HepG2 (cell line): ENCODE data around the gene PDE3A. TPM values are rescaled to one million over a fixed set of nuclear protein-coding genes. Genes with fewer than 3 reads are reported as not detected.

ENCODE experiments used
- ATAC-seq: fragments of 200-7000 bp; cut with Tn5 transposase; 3 replicates; pipeline ENCODE4 v1.9.1; 2020; ENCODE audit warnings: mild to moderate bottlenecking, moderate library complexity
- BruUV-seq: library from RNA; stranded (reverse); fragments of 400-500 nt; replicated peaks from 2 replicates; lab custom pipeline; 2021; lab: Mats Ljungman, UMichigan
- CTCF ChIA-PET: fragments of 300-600 bp; formaldehyde crosslinking; extraction: SDS; loops from one replicate; lab custom pipeline; 2021; ENCODE audit warnings: low total read pairs, inconsistent platforms, low intra/inter-chr PET ratio; lab: Yijun Ruan, JAX
- POLR2A ChIA-PET: fragments of 350-600 bp; sonication (Branson Sonifier 250); formaldehyde crosslinking; loops from one replicate; lab custom pipeline; 2020; ENCODE audit warnings: antibody characterized with exemption, inconsistent platforms; lab: Yijun Ruan, JAX
- DNase-seq: peaks from one replicate; pipeline ENCODE4 v3.0.0-alpha.2; 2015; ENCODE audit warnings: low spot score
- FAIRE-seq: peaks from 3 replicates; lab custom pipeline; 2011; peaks lifted over from hg19 to GRCh38; lab: Jason Lieb, UNC
- H2AFZ ChIP-seq: one replicate; pipeline ENCODE4 v1.6.1; 2011; ENCODE audit warnings: low read length, inconsistent platforms
- H3K27ac ChIP-seq: fragments of 300-600 bp; 3 replicates; pipeline ENCODE4 v1.8.0; 2011; ENCODE audit warnings: mixed run types, mild to moderate bottlenecking, mixed read lengths, low read length, inconsistent platforms; ENCODE audit not compliant: insufficient read depth; ENCODE audit errors: extremely low read length
- H3K27me3 ChIP-seq, 2 experiments: fragments of 200-600 bp in 1 of 2; 2 replicates in 1 of 2; 3 replicates in 1 of 2; pipeline versions ENCODE4 v1.6.0 to v1.8.0; 2011; ENCODE audit warnings: low read length in 2 of 2, mild to moderate bottlenecking in 2 of 2, moderate library complexity in 2 of 2, inconsistent platforms in 1 of 2; ENCODE audit not compliant: insufficient read depth in 2 of 2, control insufficient read depth in 1 of 2
- H3K36me3 ChIP-seq, 2 experiments: fragments of 200-600 bp in 1 of 2; replicated peaks in 1 of 2; 2 replicates in 1 of 2; 3 replicates in 1 of 2; pipeline versions ENCODE4 v1.5.1 to v1.8.0; 2011; ENCODE audit warnings: low read length in 2 of 2, inconsistent platforms in 1 of 2; ENCODE audit not compliant: insufficient read depth in 2 of 2, control insufficient read depth in 1 of 2
- H3K4me1 ChIP-seq: 2 replicates; pipeline ENCODE4 v1.5.1; 2012; ENCODE audit warnings: low read length, inconsistent platforms; ENCODE audit not compliant: insufficient read depth
- H3K4me2 ChIP-seq: 2 replicates; pipeline ENCODE4 v1.6.0; 2011; ENCODE audit warnings: low read depth, low read length, inconsistent platforms
- H3K4me3 ChIP-seq, 3 experiments: fragments of 200-600 bp in 1 of 3; sonication (generic), shearing (Covaris generic) in 1 of 3; replicated peaks in 1 of 3; 2 replicates each; pipeline ENCODE4 v1.5.1; 2011 to 2016; ENCODE audit warnings: low read length in 3 of 3, inconsistent platforms in 2 of 3, low read depth in 2 of 3, mild to moderate bottlenecking in 2 of 3, control low read depth in 1 of 3, mixed read lengths in 1 of 3; ENCODE audit not compliant: insufficient read depth in 1 of 3
- H3K79me2 ChIP-seq: one replicate; pipeline ENCODE4 v1.6.1; 2011; ENCODE audit warnings: low read length, inconsistent platforms; ENCODE audit not compliant: insufficient read depth
- H3K9ac ChIP-seq: 2 replicates; pipeline ENCODE4 v1.6.0; 2011; ENCODE audit warnings: mild to moderate bottlenecking, low read depth, low read length, inconsistent platforms; ENCODE audit not compliant: insufficient read depth
- H3K9me3 ChIP-seq: 2 replicates; pipeline ENCODE4 v1.5.1; 2012; ENCODE audit warnings: mild to moderate bottlenecking, low read length
- H4K20me1 ChIP-seq: 2 replicates; pipeline ENCODE4 v1.6.0; 2011; ENCODE audit warnings: inconsistent platforms, mild to moderate bottlenecking, low read length, moderate library complexity; ENCODE audit not compliant: insufficient read depth
- CHD2 ChIP-seq: IDR thresholded peaks from 2 replicates; pipeline ENCODE4 v1.6.1; 2011; ENCODE audit warnings: low read depth, low read length, improper control_type of control experiment
- ETV6 ChIP-seq: sonication (generic); formaldehyde crosslinking; conservative IDR thresholded peaks from 2 replicates; pipeline ENCODE4 v1.4.0; 2020; ENCODE audit warnings: missing genetic modification reagents
- MXD4 ChIP-seq: IDR thresholded peaks from 2 replicates; pipeline ENCODE4 v1.6.1; 2016; ENCODE audit warnings: mild to moderate bottlenecking, missing biosample characterization, missing genetic modification reagents
- NFRKB ChIP-seq: fragments of 450-650 bp; IDR thresholded peaks from 2 replicates; pipeline ENCODE4 v1.6.1; 2017
- PHF20 ChIP-seq: sonication (generic); formaldehyde crosslinking; IDR thresholded peaks from 2 replicates; pipeline ENCODE4 v1.5.0; 2020; ENCODE audit warnings: mild to moderate bottlenecking, missing genetic modification reagents
- REL ChIP-seq: sonication (generic); formaldehyde crosslinking; conservative IDR thresholded peaks from 2 replicates; pipeline ENCODE4 v1.8.0; 2022; ENCODE audit warnings: mild to moderate bottlenecking, missing genetic modification reagents, moderate library complexity
- TSC22D2 ChIP-seq: sonication (generic); formaldehyde crosslinking; IDR thresholded peaks from 2 replicates; pipeline ENCODE4 v1.5.1; 2020; ENCODE audit warnings: missing genetic modification reagents, mild to moderate bottlenecking, borderline replicate concordance
- ZBTB42 ChIP-seq: sonication (generic); formaldehyde crosslinking; IDR thresholded peaks from 2 replicates; pipeline ENCODE4 v1.5.0; 2020; ENCODE audit warnings: mild to moderate bottlenecking, missing genetic modification reagents
- ZFP36L2 ChIP-seq: sonication (generic); formaldehyde crosslinking; IDR thresholded peaks from 2 replicates; pipeline ENCODE4 v1.4.0; 2020; ENCODE audit warnings: missing genetic modification reagents
- ZKSCAN5 ChIP-seq: sonication (generic); formaldehyde crosslinking; IDR thresholded peaks from 2 replicates; pipeline ENCODE4 v1.5.1; 2020; ENCODE audit warnings: mild to moderate bottlenecking, missing genetic modification reagents
- ZNF101 ChIP-seq: sonication (generic); formaldehyde crosslinking; IDR thresholded peaks from 2 replicates; pipeline ENCODE4 v1.4.0; 2020; ENCODE audit warnings: mild to moderate bottlenecking, low read depth, missing genetic modification reagents, borderline replicate concordance
- ZNF224 ChIP-seq: sonication (generic); formaldehyde crosslinking; IDR thresholded peaks from 2 replicates; pipeline ENCODE4 v1.5.0; 2020; ENCODE audit warnings: mild to moderate bottlenecking, missing genetic modification reagents
- ZNF557 ChIP-seq: sonication (generic); formaldehyde crosslinking; IDR thresholded peaks from 2 replicates; pipeline ENCODE4 v1.4.0; 2020; ENCODE audit warnings: missing genetic modification reagents
- ZNF616 ChIP-seq: sonication (generic); formaldehyde crosslinking; IDR thresholded peaks from 2 replicates; pipeline ENCODE4 v1.5.0; 2020; ENCODE audit warnings: low read depth, mild to moderate bottlenecking, missing genetic modification reagents
- ZNF703 ChIP-seq: sonication (generic); formaldehyde crosslinking; IDR thresholded peaks from 2 replicates; pipeline ENCODE4 v1.5.1; 2020; ENCODE audit warnings: missing genetic modification reagents, mild to moderate bottlenecking, moderate library complexity, borderline replicate concordance
- ZSCAN29 ChIP-seq: sonication (generic); formaldehyde crosslinking; conservative IDR thresholded peaks from 2 replicates; pipeline ENCODE4 v1.4.0; 2020; ENCODE audit warnings: mild to moderate bottlenecking, missing genetic modification reagents
- in situ Hi-C: cut with HindIII; loops from 2 replicates; pipeline ENCODE4 v1.10.0; 2017; ENCODE audit warnings: low pct_unique_long_range_greater_than_20kb; ENCODE audit not compliant: extremely low pct_ligation_motif_present
- intact Hi-C: fragments of 100-400 bp; cut with micrococcal nuclease; formaldehyde crosslinking; loops from one replicate; pipeline ENCODE4 v1.10.0; 2022; ENCODE audit not compliant: unreplicated experiment
- polyA plus RNA-seq, 8 experiments: library from polyadenylated mRNA; depleted of rRNA in 3 of 8; stranded (reverse) in 7 of 8; unstranded in 1 of 8; fragments of >200 nt; fragmentation: Illumina TruSeq in 4 of 8; extraction: Trizol in 4 of 8; gene quantifications; 2 replicates each; pipeline versions ENCODE4 v1.2.1 to v1.2.3, GENCODE V29; 2011 to 2016; ENCODE audit warnings: low read depth in 4 of 8, missing spikeins in 1 of 8, mixed read lengths in 1 of 8; ENCODE audit not compliant: insufficient read depth in 1 of 8
- total RNA-seq, 5 experiments: library from RNA; depleted of rRNA; stranded (reverse); fragments of >200 nt; fragmentation: Illumina TruSeq; extraction: Trizol; gene quantifications; 2 replicates each; pipeline ENCODE4 v1.2.3, GENCODE V29; 2016; ENCODE audit warnings: low read depth in 1 of 5
- TF ChIP-seq, protein P1 (sequence below): sonication (generic); formaldehyde crosslinking; IDR thresholded peaks from 2 replicates; pipeline ENCODE4 v1.5.0; 2020; ENCODE audit warnings: mild to moderate bottlenecking, missing genetic modification reagents, moderate library complexity
- TF ChIP-seq, protein P2 (sequence below): sonication (generic); formaldehyde crosslinking; IDR thresholded peaks from 2 replicates; pipeline ENCODE4 v1.4.0; 2020; ENCODE audit warnings: mild to moderate bottlenecking, low read depth, missing genetic modification reagents
- TF ChIP-seq, protein P3 (sequence below): sonication (generic); IDR thresholded peaks from 2 replicates; pipeline ENCODE4 v1.6.1; 2016; ENCODE audit warnings: low read depth, borderline replicate concordance
- TF ChIP-seq, protein P4 (sequence below): sonication (generic); formaldehyde crosslinking; conservative IDR thresholded peaks from 2 replicates; pipeline ENCODE4 v1.8.0; 2022; ENCODE audit warnings: low read depth, missing genetic modification reagents

PDE3A gene
- total and polyA plus RNA-seq, 2 of the 13 experiments (the other 11 are each of a cell fraction or from before 2014, with no cell fraction given) = 0.77 to 1.5 TPM

DNA sequence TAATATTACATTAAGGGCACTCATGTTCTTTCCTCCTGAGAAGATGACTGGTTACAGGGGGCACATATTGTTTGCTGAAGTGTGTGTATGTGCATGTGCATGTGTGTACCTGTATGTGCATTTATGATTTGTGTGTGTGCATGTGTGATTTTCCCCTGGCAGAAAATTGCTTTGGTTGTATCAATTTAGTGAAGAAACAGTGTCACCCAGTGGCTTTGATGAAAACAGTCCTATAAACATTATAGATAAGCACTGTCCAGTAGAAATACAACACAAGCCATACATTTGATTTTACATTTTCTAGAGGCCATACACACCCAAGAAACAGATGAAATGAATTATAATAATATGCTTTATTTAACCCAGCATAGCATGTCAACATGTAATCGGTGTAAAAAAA is 8.6 kb downstream of the PDE3A start (continued):
- TF ChIP-seq, protein P1, sequence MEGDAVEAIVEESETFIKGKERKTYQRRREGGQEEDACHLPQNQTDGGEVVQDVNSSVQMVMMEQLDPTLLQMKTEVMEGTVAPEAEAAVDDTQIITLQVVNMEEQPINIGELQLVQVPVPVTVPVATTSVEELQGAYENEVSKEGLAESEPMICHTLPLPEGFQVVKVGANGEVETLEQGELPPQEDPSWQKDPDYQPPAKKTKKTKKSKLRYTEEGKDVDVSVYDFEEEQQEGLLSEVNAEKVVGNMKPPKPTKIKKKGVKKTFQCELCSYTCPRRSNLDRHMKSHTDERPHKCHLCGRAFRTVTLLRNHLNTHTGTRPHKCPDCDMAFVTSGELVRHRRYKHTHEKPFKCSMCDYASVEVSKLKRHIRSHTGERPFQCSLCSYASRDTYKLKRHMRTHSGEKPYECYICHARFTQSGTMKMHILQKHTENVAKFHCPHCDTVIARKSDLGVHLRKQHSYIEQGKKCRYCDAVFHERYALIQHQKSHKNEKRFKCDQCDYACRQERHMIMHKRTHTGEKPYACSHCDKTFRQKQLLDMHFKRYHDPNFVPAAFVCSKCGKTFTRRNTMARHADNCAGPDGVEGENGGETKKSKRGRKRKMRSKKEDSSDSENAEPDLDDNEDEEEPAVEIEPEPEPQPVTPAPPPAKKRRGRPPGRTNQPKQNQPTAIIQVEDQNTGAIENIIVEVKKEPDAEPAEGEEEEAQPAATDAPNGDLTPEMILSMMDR (CRISPR knock-in tag) = peak; percentile 45
- TF ChIP-seq REL (no peak), ZNF224 (CRISPR knock-in tag) (no peak), TSC22D2 (CRISPR knock-in tag) (no peak)
- TF ChIP-seq, protein P2, sequence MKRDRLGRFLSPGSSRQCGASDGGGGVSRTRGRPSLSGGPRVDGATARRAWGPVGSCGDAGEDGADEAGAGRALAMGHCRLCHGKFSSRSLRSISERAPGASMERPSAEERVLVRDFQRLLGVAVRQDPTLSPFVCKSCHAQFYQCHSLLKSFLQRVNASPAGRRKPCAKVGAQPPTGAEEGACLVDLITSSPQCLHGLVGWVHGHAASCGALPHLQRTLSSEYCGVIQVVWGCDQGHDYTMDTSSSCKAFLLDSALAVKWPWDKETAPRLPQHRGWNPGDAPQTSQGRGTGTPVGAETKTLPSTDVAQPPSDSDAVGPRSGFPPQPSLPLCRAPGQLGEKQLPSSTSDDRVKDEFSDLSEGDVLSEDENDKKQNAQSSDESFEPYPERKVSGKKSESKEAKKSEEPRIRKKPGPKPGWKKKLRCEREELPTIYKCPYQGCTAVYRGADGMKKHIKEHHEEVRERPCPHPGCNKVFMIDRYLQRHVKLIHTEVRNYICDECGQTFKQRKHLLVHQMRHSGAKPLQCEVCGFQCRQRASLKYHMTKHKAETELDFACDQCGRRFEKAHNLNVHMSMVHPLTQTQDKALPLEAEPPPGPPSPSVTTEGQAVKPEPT (CRISPR knock-in tag) = no peak

DNA sequence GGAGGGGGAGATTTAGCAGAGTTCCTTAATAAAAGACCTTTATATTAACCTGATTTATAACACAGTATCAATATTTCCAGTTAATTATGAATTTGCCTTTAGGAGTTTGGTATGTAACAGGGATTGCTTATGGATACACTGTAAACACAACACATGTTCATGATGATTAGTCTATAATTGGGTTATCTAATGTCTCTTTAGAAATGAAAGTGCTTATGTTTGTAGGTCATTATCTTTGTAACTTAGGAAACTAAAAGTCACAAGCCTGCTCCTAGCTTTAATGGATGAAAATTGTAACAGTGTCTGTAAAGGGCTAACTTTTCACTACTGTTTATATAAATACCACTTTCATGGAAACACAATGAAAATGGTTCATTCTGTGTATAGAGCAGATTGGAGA is 9.4 kb downstream of the PDE3A start:
- no peaks in the 10 kb centered on the region for H4K20me1 ChIP-seq
- no peak overlapping the region for H3K4me3 ChIP-seq
- H3K9me3 ChIP-seq = no peaks in the 10 kb centered on the region
- no peaks in the 10 kb centered on the region for H3K27me3 ChIP-seq
- ChIA-PET CTCF (no interaction called here), POLR2A (no interaction called here)
- H3K4me2 ChIP-seq = no peak overlapping the region
- no peak overlapping the region for H3K9ac ChIP-seq
- no peak for ATAC-seq
- no peak for FAIRE-seq
- H3K79me2 ChIP-seq = no peaks in the 10 kb centered on the region
- in situ Hi-C loops = no loop called here
- intact Hi-C loops = loop anchor here (1.0 to 5.0 kb wide), 3 partner anchors 620 to 805 kb away; no protein-coding TSS in a partner anchor
- BruUV-seq = no TSS peak
- no peaks in the 10 kb centered on the region for H3K4me1 ChIP-seq
- H3K27ac ChIP-seq = no peak overlapping the region
- no peak overlapping the region for H2AFZ ChIP-seq
- no peaks in the 10 kb centered on the region for H3K36me3 ChIP-seq
- no peak for DNase-seq
- TF ChIP-seq NFRKB (no peak), ETV6 (CRISPR knock-in tag) (no peak), ZNF101 (CRISPR knock-in tag) (no peak), MXD4 (CRISPR knock-in tag) (no peak), ZNF557 (CRISPR knock-in tag) (no peak), ZSCAN29 (CRISPR knock-in tag) (no peak), CHD2 (no peak), PHF20 (CRISPR knock-in tag) (no peak), ZNF703 (CRISPR knock-in tag) (no peak), ZBTB42 (no peak), ZFP36L2 (no peak), ZKSCAN5 (CRISPR knock-in tag) (no peak), ZNF616 (CRISPR knock-in tag) (no peak)
- TF ChIP-seq, protein P3, sequence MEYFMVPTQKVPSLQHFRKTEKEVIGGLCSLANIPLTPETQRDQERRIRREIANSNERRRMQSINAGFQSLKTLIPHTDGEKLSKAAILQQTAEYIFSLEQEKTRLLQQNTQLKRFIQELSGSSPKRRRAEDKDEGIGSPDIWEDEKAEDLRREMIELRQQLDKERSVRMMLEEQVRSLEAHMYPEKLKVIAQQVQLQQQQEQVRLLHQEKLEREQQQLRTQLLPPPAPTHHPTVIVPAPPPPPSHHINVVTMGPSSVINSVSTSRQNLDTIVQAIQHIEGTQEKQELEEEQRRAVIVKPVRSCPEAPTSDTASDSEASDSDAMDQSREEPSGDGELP = no peak
- TF ChIP-seq, protein P4, sequence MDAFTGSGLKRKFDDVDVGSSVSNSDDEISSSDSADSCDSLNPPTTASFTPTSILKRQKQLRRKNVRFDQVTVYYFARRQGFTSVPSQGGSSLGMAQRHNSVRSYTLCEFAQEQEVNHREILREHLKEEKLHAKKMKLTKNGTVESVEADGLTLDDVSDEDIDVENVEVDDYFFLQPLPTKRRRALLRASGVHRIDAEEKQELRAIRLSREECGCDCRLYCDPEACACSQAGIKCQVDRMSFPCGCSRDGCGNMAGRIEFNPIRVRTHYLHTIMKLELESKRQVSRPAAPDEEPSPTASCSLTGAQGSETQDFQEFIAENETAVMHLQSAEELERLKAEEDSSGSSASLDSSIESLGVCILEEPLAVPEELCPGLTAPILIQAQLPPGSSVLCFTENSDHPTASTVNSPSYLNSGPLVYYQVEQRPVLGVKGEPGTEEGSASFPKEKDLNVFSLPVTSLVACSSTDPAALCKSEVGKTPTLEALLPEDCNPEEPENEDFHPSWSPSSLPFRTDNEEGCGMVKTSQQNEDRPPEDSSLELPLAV (CRISPR knock-in tag) = no peak
